K562 (cell line): ENCODE data around the gene PHF12. TPM values are rescaled to one million over a fixed set of nuclear protein-coding genes. Genes with fewer than 3 reads are reported as not detected.

Source experiments
- BDP1 ChIP-seq: IDR thresholded peaks from 3 replicates; pipeline ENCODE4 v1.6.1; 2011; ENCODE audit not compliant: insufficient read length, insufficient read depth
- CBFB ChIP-seq: sonication (generic); formaldehyde crosslinking; IDR thresholded peaks from 2 replicates; pipeline ENCODE4 v1.4.0; 2020; ENCODE audit warnings: mild to moderate bottlenecking, missing genetic modification reagents
- DIDO1 ChIP-seq: fragments of 450-650 bp; IDR thresholded peaks from 2 replicates; pipeline ENCODE4 v1.6.1; 2016; ENCODE audit warnings: low read depth, missing biosample characterization, missing genetic modification characterization
- DPF2 ChIP-seq: fragments of 450-650 bp; IDR thresholded peaks from 2 replicates; pipeline ENCODE4 v1.6.1; 2016
- ELF2 ChIP-seq: fragments of 250-450 bp; sonication (Bioruptor Pico); IDR thresholded peaks from 2 replicates; pipeline ENCODE4 v1.5.0; 2021; ENCODE audit warnings: mild to moderate bottlenecking
- GTF2F1 ChIP-seq: IDR thresholded peaks from 2 replicates; pipeline ENCODE4 v1.6.1; 2011; ENCODE audit warnings: low read depth, low read length, improper control_type of control experiment
- KDM2B ChIP-seq: fragments of 250-450 bp; sonication (Bioruptor Pico); IDR thresholded peaks from 2 replicates; pipeline ENCODE4 v1.8.0; 2021; ENCODE audit warnings: mild to moderate bottlenecking, moderate library complexity
- KLF16 ChIP-seq: IDR thresholded peaks from 2 replicates; pipeline ENCODE4 v1.6.1; 2016; ENCODE audit warnings: antibody characterized with exemption
- MNT ChIP-seq, 2 experiments: fragments of 450-650 bp; conservative IDR thresholded peaks; 2 replicates each; pipeline ENCODE4 v1.6.1; 2017; ENCODE audit warnings: mild to moderate bottlenecking in 2 of 2, moderate library complexity in 2 of 2
- NBN ChIP-seq: fragments of 450-650 bp; IDR thresholded peaks from 2 replicates; pipeline ENCODE4 v1.6.1; 2016; ENCODE audit warnings: low read depth, mild to moderate bottlenecking
- NCOA6 ChIP-seq: fragments of 450-650 bp; IDR thresholded peaks from 2 replicates; pipeline ENCODE4 v1.6.1; 2017; ENCODE audit warnings: mild to moderate bottlenecking
- POLR2AphosphoS2 ChIP-seq: IDR thresholded peaks from 2 replicates; pipeline ENCODE4 v1.6.1; 2012; ENCODE audit warnings: low read length, improper control_type of control experiment
- RBM39 ChIP-seq: fragments of 200-400 bp; formaldehyde crosslinking; optimal IDR thresholded peaks from 2 replicates; pipeline ENCODE3; 2018; ENCODE audit warnings: low read depth, low read length
- SETDB1 ChIP-seq: IDR thresholded peaks from one replicate; pipeline ENCODE4 v1.6.1; 2012; ENCODE audit warnings: low read length, control low read depth, inconsistent platforms
- SIN3A ChIP-seq, 2 experiments: fragments of 150-350 bp in 1 of 2; IDR thresholded peaks; 2 replicates each; pipeline ENCODE4 v1.6.1; 2011 to 2016; ENCODE audit warnings: borderline replicate concordance in 2 of 2, low read depth in 2 of 2, low read length in 2 of 2, mild to moderate bottlenecking in 2 of 2, moderate library complexity in 2 of 2; ENCODE audit not compliant: control insufficient read depth in 1 of 2
- TAF1 ChIP-seq: IDR thresholded peaks from 2 replicates; pipeline ENCODE4 v1.6.1; 2011; ENCODE audit warnings: mild to moderate bottlenecking, low read length, moderate library complexity; ENCODE audit not compliant: insufficient read depth, control insufficient read depth, severe bottlenecking; ENCODE audit errors: extremely low read depth
- TAL1 ChIP-seq: fragments of 450-650 bp; IDR thresholded peaks from 2 replicates; pipeline ENCODE4 v1.6.1; 2016; ENCODE audit warnings: mild to moderate bottlenecking
- TBL1XR1 ChIP-seq, 2 experiments: IDR thresholded peaks; 2 replicates each; pipeline ENCODE4 v1.6.1; 2012; ENCODE audit warnings: improper control_type of control experiment in 2 of 2, low read length in 2 of 2, mild to moderate bottlenecking in 1 of 2
- YY1 ChIP-seq, 3 experiments: IDR thresholded peaks; 2 replicates each; pipeline ENCODE4 v1.6.1; 2011; ENCODE audit warnings: low read length in 2 of 3, mild to moderate bottlenecking in 2 of 3, moderate library complexity in 2 of 3, borderline replicate concordance in 1 of 3, control low read depth in 1 of 3, low read depth in 1 of 3; ENCODE audit not compliant: insufficient read depth in 3 of 3, insufficient replicate concordance in 2 of 3, control insufficient read depth in 1 of 3, insufficient read length in 1 of 3; ENCODE audit errors: extremely low read depth in 1 of 3
- ZBED1 ChIP-seq: IDR thresholded peaks from 2 replicates; pipeline ENCODE4 v1.6.1; 2014
- ZFP36 ChIP-seq: fragments of 150-350 bp; IDR thresholded peaks from 2 replicates; pipeline ENCODE4 v1.6.1; 2018; ENCODE audit warnings: low read length, low read depth; ENCODE audit not compliant: partially characterized antibody
- ZNF175 ChIP-seq: fragments of 200-800 bp; sonication (Bioruptor generic); IDR thresholded peaks from 2 replicates; pipeline ENCODE4 v1.6.1; 2016; ENCODE audit warnings: low read depth, mild to moderate bottlenecking, missing genetic modification characterization, missing compliant biosample characterization
- ZNF217 ChIP-seq: sonication (generic); formaldehyde crosslinking; IDR thresholded peaks from 2 replicates; pipeline ENCODE4 v1.8.0; 2022; ENCODE audit warnings: mild to moderate bottlenecking, missing genetic modification reagents
- polyA plus RNA-seq, 8 experiments: library from polyadenylated mRNA; depleted of rRNA in 4 of 8; stranded (reverse) in 5 of 8; unstranded in 3 of 8; fragments of >200 nt; fragmentation: Nextera tagmentation in 2 of 8; fragmentation: Illumina TruSeq in 1 of 8; extraction: Ambion mirVana in 2 of 8; extraction: Trizol in 1 of 8; gene quantifications; 2 replicates each; pipeline versions ENCODE4 v1.2.1 to v1.2.3, GENCODE V29; 2011 to 2014; ENCODE audit warnings: inconsistent platforms in 1 of 8, missing spikeins in 1 of 8
- total RNA-seq, 7 experiments: library from RNA; depleted of rRNA in 6 of 7; stranded (reverse); fragments of >200 nt in 6 of 7; fragmentation: Illumina TruSeq in 2 of 7; extraction: Trizol in 2 of 7; gene quantifications; 2 replicates each; pipeline versions ENCODE4 v1.2.1 to v1.2.3, GENCODE V29; 2011 to 2021; ENCODE audit warnings: low replicate concordance in 1 of 7
- TF ChIP-seq, protein P1 (sequence below), 2 experiments: fragments of 450-650 bp; IDR thresholded peaks; 2 replicates each; pipeline ENCODE4 v1.6.1; 2016
- TF ChIP-seq, protein P2 (sequence below): IDR thresholded peaks from 3 replicates; pipeline ENCODE4 v1.6.1; 2011; ENCODE audit warnings: borderline replicate concordance, mild to moderate bottlenecking; ENCODE audit not compliant: insufficient read length, insufficient read depth

PHF12 gene
- total and polyA plus RNA-seq, 9 of the 15 experiments (the other 6 are each of a cell fraction or from before 2014, with no cell fraction given): 0.82 to 31.3 (median 13.5) TPM

DNA sequence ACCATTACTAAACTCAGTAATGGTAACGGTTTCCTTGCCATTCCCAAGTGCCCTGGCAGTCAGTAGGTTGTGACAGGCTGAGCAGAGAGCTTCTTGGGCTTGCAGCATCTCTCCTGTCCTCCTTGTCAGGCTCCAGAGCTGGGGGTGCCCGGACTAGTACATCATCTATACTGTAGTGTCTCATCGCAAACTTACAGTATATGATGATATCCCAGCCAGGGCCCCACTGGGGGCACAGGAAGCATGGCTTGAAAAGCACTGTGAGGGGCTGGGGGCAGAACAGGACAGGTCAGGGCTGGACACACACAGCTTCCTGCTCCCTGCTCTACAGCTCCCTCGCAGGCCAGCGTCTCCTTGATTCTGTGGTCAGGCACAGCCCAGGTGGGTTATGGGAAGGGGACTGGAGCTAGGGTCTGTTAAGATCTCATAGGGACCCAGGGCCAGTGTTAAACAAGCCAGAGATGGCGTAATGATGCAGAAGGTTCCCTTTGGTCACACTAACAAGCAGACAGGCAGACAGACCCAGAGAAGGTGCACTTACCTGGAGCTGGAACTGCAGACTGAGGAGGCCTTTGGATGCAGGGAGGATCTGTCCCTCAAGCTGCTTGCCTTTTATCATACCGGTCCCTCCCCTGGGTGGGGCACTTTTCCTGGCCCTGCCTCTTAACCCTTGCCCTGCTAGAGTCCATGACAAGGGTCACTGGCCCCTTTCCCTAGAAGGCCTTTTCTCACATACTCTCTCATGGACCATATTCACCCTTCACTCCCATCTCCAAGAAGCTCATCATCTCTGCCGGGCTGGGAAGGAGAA lies 89.7 kb downstream of the PHF12 start (continued):
- TF ChIP-seq ZNF175 (CRISPR knock-in tag): no peak
- TF ChIP-seq TBL1XR1 (IDR thresholded peaks at IDR 0.05; ENCODE audit: low read length in 2 of 2): no peak; a peak in 2 of 4 replicates
- 0 out of 2 replicates have a peak, but pooled peaks have one; percentile 76 for TF ChIP-seq ZBED1
- TF ChIP-seq BDP1: no peak
- TF ChIP-seq POLR2AphosphoS2: peak; percentile 96
- peak; percentile 54 for TF ChIP-seq TAF1
- TF ChIP-seq DIDO1: no peak
- TF ChIP-seq, protein P1, sequence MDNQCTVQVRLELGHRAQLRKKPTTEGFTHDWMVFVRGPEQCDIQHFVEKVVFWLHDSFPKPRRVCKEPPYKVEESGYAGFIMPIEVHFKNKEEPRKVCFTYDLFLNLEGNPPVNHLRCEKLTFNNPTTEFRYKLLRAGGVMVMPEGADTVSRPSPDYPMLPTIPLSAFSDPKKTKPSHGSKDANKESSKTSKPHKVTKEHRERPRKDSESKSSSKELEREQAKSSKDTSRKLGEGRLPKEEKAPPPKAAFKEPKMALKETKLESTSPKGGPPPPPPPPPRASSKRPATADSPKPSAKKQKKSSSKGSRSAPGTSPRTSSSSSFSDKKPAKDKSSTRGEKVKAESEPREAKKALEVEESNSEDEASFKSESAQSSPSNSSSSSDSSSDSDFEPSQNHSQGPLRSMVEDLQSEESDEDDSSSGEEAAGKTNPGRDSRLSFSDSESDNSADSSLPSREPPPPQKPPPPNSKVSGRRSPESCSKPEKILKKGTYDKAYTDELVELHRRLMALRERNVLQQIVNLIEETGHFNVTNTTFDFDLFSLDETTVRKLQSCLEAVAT (IDR thresholded peaks at IDR 0.05): peak; percentile 35 to 89
- no peak for TF ChIP-seq KLF16
- TF ChIP-seq GTF2F1: peak; percentile 75; the same call in 1 of the 2 replicates
- peak; percentile 25 for TF ChIP-seq ZFP36
- 0 out of 2 replicates have a peak, but pooled peaks have one; percentile 7 for TF ChIP-seq TAL1
- no peak for TF ChIP-seq SETDB1
- TF ChIP-seq NCOA6: no peak
- TF ChIP-seq ELF2 (CRISPR knock-in tag): no peak
- TF ChIP-seq, protein P2, sequence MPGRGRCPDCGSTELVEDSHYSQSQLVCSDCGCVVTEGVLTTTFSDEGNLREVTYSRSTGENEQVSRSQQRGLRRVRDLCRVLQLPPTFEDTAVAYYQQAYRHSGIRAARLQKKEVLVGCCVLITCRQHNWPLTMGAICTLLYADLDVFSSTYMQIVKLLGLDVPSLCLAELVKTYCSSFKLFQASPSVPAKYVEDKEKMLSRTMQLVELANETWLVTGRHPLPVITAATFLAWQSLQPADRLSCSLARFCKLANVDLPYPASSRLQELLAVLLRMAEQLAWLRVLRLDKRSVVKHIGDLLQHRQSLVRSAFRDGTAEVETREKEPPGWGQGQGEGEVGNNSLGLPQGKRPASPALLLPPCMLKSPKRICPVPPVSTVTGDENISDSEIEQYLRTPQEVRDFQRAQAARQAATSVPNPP: no peak
- peak in 1 of 2 experiments; percentile 57; a peak in 2 of 4 replicates for TF ChIP-seq SIN3A (IDR thresholded peaks at IDR 0.05; ENCODE audit: borderline replicate concordance in 2 of 2, control insufficient read depth in 1 of 2, low read depth in 2 of 2, low read length in 2 of 2)
- peak in 1 of 3 experiments; percentile 8 for TF ChIP-seq YY1 (IDR thresholded peaks at IDR 0.05; ENCODE audit: borderline replicate concordance in 1 of 3, control insufficient read depth in 1 of 3, extremely low read depth in 1 of 3, insufficient read depth in 3 of 3, insufficient read length in 1 of 3, insufficient replicate concordance in 2 of 3, low read depth in 1 of 3, low read length in 2 of 3)
- TF ChIP-seq ZNF217 (CRISPR knock-in tag): no peak
- TF ChIP-seq CBFB (CRISPR knock-in tag): peak; percentile 73; the same call in 1 of the 2 replicates
- TF ChIP-seq DPF2: peak; percentile 77
- TF ChIP-seq NBN: peak; percentile 69; the same call in 1 of the 2 replicates
- TF ChIP-seq MNT (conservative IDR thresholded peaks at IDR 0.05): peak in 1 of 2 experiments; percentile 67; a peak in 2 of 4 replicates
- no peak for TF ChIP-seq RBM39
- 0 out of 2 replicates have a peak, but pooled peaks have one; percentile 19 for TF ChIP-seq KDM2B (CRISPR knock-in tag)
